EL (cell line): ENCODE data around the gene RCL1.

Experiments
- DNase-seq: peaks from one replicate; pipeline ENCODE4 v3.0.0-alpha.2; 2016

RCL1 gene

GRCh38 chr9:4850603-4851310 is 58.0 kb downstream of the RCL1 start:
- no peak for DNase-seq

- DNase-seq = no peak
Observed at GRCh38 chr9:4852419-4852818, 59.7 kb downstream of the RCL1 start.

- DNase-seq = no peak
Observed at GRCh38 chr9:4854265-4854590, 61.5 kb downstream of the RCL1 start.

- DNase-seq = peak; percentile 57
Observed at GRCh38 chr9:4855841-4856240, 63.1 kb downstream of the RCL1 start.

GRCh38 chr9:4857163-4857810 is 64.5 kb downstream of the RCL1 start:
- DNase-seq = peak; percentile 23

- no peak for DNase-seq
Observed at GRCh38 chr9:4859035-4859434, 66.3 kb downstream of the RCL1 start.

GRCh38 chr9:4860383-4860782 is 67.6 kb downstream of the RCL1 start:
- no peak for DNase-seq

- no peak for DNase-seq
Observed at GRCh38 chr9:4861145-4861544, 68.4 kb downstream of the RCL1 start.

GRCh38 chr9:4861736-4862451 is 69.2 kb downstream of the RCL1 start:
- no peak for DNase-seq

GRCh38 chr9:4862506-4863250 is 69.9 kb downstream of the RCL1 start:
- peak; percentile 3 for DNase-seq

- no peak for DNase-seq
Observed at GRCh38 chr9:4864234-4864661, 71.5 kb downstream of the RCL1 start.

- DNase-seq = no peak
Observed at GRCh38 chr9:4864698-4865097, 72.0 kb downstream of the RCL1 start.

GRCh38 chr9:4865681-4866080 is 72.9 kb downstream of the RCL1 start:
- DNase-seq = no peak

GRCh38 chr9:4866239-4866969 is 73.7 kb downstream of the RCL1 start:
- peak; percentile 12 for DNase-seq

GRCh38 chr9:4873066-4873465 is 80.3 kb downstream of the RCL1 start:
- DNase-seq = no peak

- DNase-seq = no peak
Observed at GRCh38 chr9:4875559-4875958, 82.8 kb downstream of the RCL1 start.

GRCh38 chr9:4879115-4879558 is 86.4 kb downstream of the RCL1 start:
- no peak for DNase-seq

- DNase-seq = no peak
Observed at GRCh38 chr9:4883326-4883873, 90.7 kb downstream of the RCL1 start.

GRCh38 chr9:4886698-4887097 is 94.0 kb downstream of the RCL1 start:
- no peak for DNase-seq

- peak; percentile 36 for DNase-seq
Observed at GRCh38 chr9:4887556-4887955, 94.8 kb downstream of the RCL1 start.

- DNase-seq = no peak
Observed at GRCh38 chr9:4890242-4890641, 97.5 kb downstream of the RCL1 start.

- DNase-seq = no peak
Observed at GRCh38 chr9:4890929-4891328, 98.2 kb downstream of the RCL1 start.
